Liver (tissue), 9 donors: ENCODE measurements around the gene CLK3. TPM values are rescaled to one million over a fixed set of nuclear protein-coding genes. Genes with fewer than 3 reads are reported as not detected.
"Not testable (repeated sequence)": the region's sequence is repeated elsewhere in the genome, so short reads cannot be mapped to it uniquely, and the experiment has no call there.

Source experiments
- DNase-seq: peaks from one replicate; pipeline ENCODE4 v3.0.0-alpha.2; 2017; ENCODE audit warnings: low spot score
- H3K27ac ChIP-seq, 2 donors: one replicate each; pipeline ENCODE4 v1.7.0; 2013; ENCODE audit warnings: inconsistent platforms in 2 of 2, low read length in 2 of 2, control low read depth in 1 of 2, low read depth in 1 of 2, mild to moderate bottlenecking in 1 of 2
- H3K27me3 ChIP-seq, 4 donors: one replicate each; pipeline versions ENCODE4 v1.6.1 to v1.7.0; 2013; ENCODE audit warnings: low read length in 3 of 4, inconsistent platforms in 1 of 4, mild to moderate bottlenecking in 1 of 4, moderate library complexity in 1 of 4; ENCODE audit not compliant: control insufficient read depth in 4 of 4, insufficient read depth in 4 of 4
- H3K36me3 ChIP-seq, 4 donors: one replicate each; pipeline versions ENCODE4 v1.6.1 to v1.7.0; 2013; ENCODE audit warnings: low read length in 3 of 4, mild to moderate bottlenecking in 3 of 4, low read depth in 1 of 4, moderate library complexity in 1 of 4; ENCODE audit not compliant: control insufficient read depth in 4 of 4, insufficient read depth in 3 of 4
- H3K4me1 ChIP-seq, 4 donors: one replicate each; pipeline versions ENCODE4 v1.6.1 to v1.7.0; 2013; ENCODE audit warnings: low read length in 3 of 4, mild to moderate bottlenecking in 3 of 4, moderate library complexity in 1 of 4; ENCODE audit not compliant: control insufficient read depth in 4 of 4, insufficient read depth in 4 of 4
- H3K4me3 ChIP-seq, 3 donors: one replicate each; pipeline versions ENCODE4 v1.6.1 to v1.7.0; 2013; ENCODE audit warnings: low read length in 3 of 3, control low read depth in 1 of 3, low read depth in 1 of 3, mild to moderate bottlenecking in 1 of 3
- H3K9ac ChIP-seq, 2 donors: one replicate each; pipeline ENCODE4 v1.7.0; 2013; ENCODE audit warnings: low read length in 2 of 2, mild to moderate bottlenecking in 2 of 2, moderate library complexity in 2 of 2, control low read depth in 1 of 2, low read depth in 1 of 2
- H3K9me3 ChIP-seq, 4 donors: one replicate each; pipeline versions ENCODE4 v1.6.1 to v1.7.0; 2013; ENCODE audit warnings: low read length in 3 of 4; ENCODE audit not compliant: control insufficient read depth in 4 of 4
- CTCF ChIP-seq: fragments of 150-350 bp; IDR thresholded peaks from 2 replicates; pipeline ENCODE4 v1.5.1; 2017; ENCODE audit warnings: improper control_type of control experiment, low read depth, low read length; ENCODE audit not compliant: missing input control
- EGR1 ChIP-seq, 2 donors: IDR thresholded peaks; 2 replicates each; pipeline ENCODE4 v1.6.1; 2016 to 2018; ENCODE audit warnings: antibody characterized with exemption in 2 of 2, low read depth in 2 of 2
- FOXA1 ChIP-seq: IDR thresholded peaks from 2 replicates; pipeline ENCODE4 v1.6.1; 2016; ENCODE audit warnings: antibody characterized with exemption
- FOXA2 ChIP-seq: IDR thresholded peaks from 2 replicates; pipeline ENCODE4 v1.6.1; 2016; ENCODE audit warnings: antibody characterized with exemption
- GABPA ChIP-seq, 2 donors: IDR thresholded peaks in 1 of 2; conservative IDR thresholded peaks in 1 of 2; 2 replicates each; pipeline ENCODE4 v1.6.1; 2016; ENCODE audit warnings: antibody characterized with exemption in 2 of 2, mild to moderate bottlenecking in 1 of 2, moderate library complexity in 1 of 2
- HNF4A ChIP-seq, 2 donors: conservative IDR thresholded peaks; 2 replicates each; pipeline ENCODE4 v1.6.1; 2016; ENCODE audit warnings: antibody characterized with exemption in 2 of 2, mild to moderate bottlenecking in 2 of 2
- HNF4G ChIP-seq: IDR thresholded peaks from 2 replicates; pipeline ENCODE4 v1.6.1; 2016; ENCODE audit warnings: antibody characterized with exemption
- JUND ChIP-seq, 2 donors: IDR thresholded peaks; 2 replicates each; pipeline ENCODE4 v1.6.1; 2016; ENCODE audit warnings: antibody characterized with exemption in 2 of 2
- NR2F2 ChIP-seq: IDR thresholded peaks from 2 replicates; pipeline ENCODE4 v1.6.1; 2016; ENCODE audit warnings: antibody characterized with exemption
- RAD21 ChIP-seq, 2 donors: IDR thresholded peaks; 2 replicates each; pipeline ENCODE4 v1.6.1; 2016; ENCODE audit warnings: antibody characterized with exemption in 2 of 2, mild to moderate bottlenecking in 2 of 2
- RXRA ChIP-seq, 2 donors: IDR thresholded peaks; 2 replicates each; pipeline ENCODE4 v1.6.1; 2017 to 2018; ENCODE audit warnings: antibody characterized with exemption in 2 of 2, mild to moderate bottlenecking in 1 of 2
- SP1 ChIP-seq: IDR thresholded peaks from 2 replicates; pipeline ENCODE4 v1.6.1; 2018; ENCODE audit warnings: antibody characterized with exemption, mild to moderate bottlenecking
- TAF1 ChIP-seq: conservative IDR thresholded peaks from 2 replicates; pipeline ENCODE4 v1.6.1; 2016; ENCODE audit warnings: antibody characterized with exemption, mild to moderate bottlenecking
- WGBS: extraction: QIAGEN DNeasy Blood & Tissue Kit; methylation state at CpG from one replicate; pipeline ENCODE4 v1.1.7; 2013; 5-methylcytosine and 5-hydroxymethylcytosine counted together
- polyA plus RNA-seq, 2 donors: library from polyadenylated mRNA; stranded (reverse) in 1 of 2; unstranded in 1 of 2; fragments of 200-250 nt in 1 of 2; fragments of >200 nt in 1 of 2; fragmentation: Nextera tagmentation in 1 of 2; extraction: Ambion mirVana in 1 of 2; gene quantifications; one replicate each; pipeline versions ENCODE4 v1.2.1 to v1.2.3, GENCODE V29; 2013 to 2015
- total RNA-seq, 2 donors: library from RNA; depleted of rRNA; stranded (reverse); fragments of >200 nt; gene quantifications; one replicate each; pipeline ENCODE4 v1.2.3, GENCODE V29; 2014
- TF ChIP-seq, protein P1 (sequence below): IDR thresholded peaks from 2 replicates; pipeline ENCODE4 v1.6.1; 2016; ENCODE audit warnings: antibody characterized with exemption
- TF ChIP-seq, protein P2 (sequence below): IDR thresholded peaks from 2 replicates; pipeline ENCODE4 v1.6.1; 2016; ENCODE audit warnings: antibody characterized with exemption, mild to moderate bottlenecking
- TF ChIP-seq, protein P3 (sequence below): IDR thresholded peaks from 2 replicates; pipeline ENCODE4 v1.6.1; 2016; ENCODE audit warnings: antibody characterized with exemption
- TF ChIP-seq, protein P4 (sequence below): IDR thresholded peaks from 2 replicates; pipeline ENCODE4 v1.6.1; 2016; ENCODE audit warnings: antibody characterized with exemption
- donor health status: healthy.
- donor health status: healthy.
- donor health status: healthy.
- donor health status: healthy.
- donor health status: healthy.

Gene CLK3
- total and polyA plus RNA-seq, 4 donors = 20.1 to 66.8 (median 28.4) TPM

- 97% methylated on average over 5 of the region's 5 CpGs for WGBS
- H3K36me3 ChIP-seq = peaks cover 0 to 18% (median 13%) of the 10 kb centered on the region in 4 donors
Measured at GRCh38 chr15:74595271-74595670, 20.4 kb upstream of the CLK3 start.

DNA sequence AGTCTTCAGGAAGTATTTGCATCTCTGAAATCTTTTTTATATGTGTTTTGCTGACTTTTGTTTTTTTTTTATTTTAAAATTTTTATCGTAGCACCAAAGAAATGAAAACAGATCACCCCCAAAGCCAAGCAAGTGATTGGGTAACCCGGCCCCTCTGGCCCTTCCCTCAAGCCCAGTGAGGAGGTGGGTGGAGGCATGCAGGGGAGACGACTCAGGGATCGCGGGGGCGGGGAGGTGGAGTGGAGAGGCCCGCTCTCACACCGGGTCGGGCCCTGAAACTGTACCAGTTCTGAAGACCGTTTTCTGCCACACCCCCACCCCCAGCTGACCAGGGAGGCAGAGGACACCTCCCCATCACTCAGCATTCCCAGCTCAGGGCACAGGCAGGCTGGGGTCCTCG lies 18.9 kb upstream of the CLK3 start:
- H3K9me3 ChIP-seq, DNase-seq, H3K4me3 ChIP-seq, H3K27ac ChIP-seq, H3K27me3 ChIP-seq, H3K9ac ChIP-seq: not testable (repeated sequence)
- WGBS = 83% methylated on average over 10 of the region's 11 CpGs
- Histone ChIP-seq H3K36me3 (peaks cover 0 to 12% (median 8%) of the 10 kb centered on the region in 4 donors), H3K4me1 (peaks cover 0 to 20% (median 11%) of the 10 kb centered on the region in 4 donors)

More at GRCh38 chr15:74595271-74595670, 20.4 kb upstream of the CLK3 start:
- DNase-seq = no peak
- H3K27ac ChIP-seq = no peak overlapping the region
- H3K4me3 ChIP-seq = no peak overlapping the region
- TF ChIP-seq HNF4G (no peak), HNF4A (conservative IDR thresholded peaks at IDR 0.05) (no peak), SP1 (no peak), RXRA (IDR thresholded peaks at IDR 0.05) (no peak), TAF1 (no peak), CTCF (no peak), EGR1 (IDR thresholded peaks at IDR 0.05; ENCODE audit: low read depth in 2 of 2) (no peak), FOXA1 (no peak), NR2F2 (no peak), GABPA (IDR thresholded peaks at IDR 0.05 in 1 of 2, conservative IDR thresholded peaks at IDR 0.05 in 1 of 2) (no peak), JUND (IDR thresholded peaks at IDR 0.05) (no peak), FOXA2 (no peak), RAD21 (IDR thresholded peaks at IDR 0.05) (no peak)
- TF ChIP-seq, protein P1, sequence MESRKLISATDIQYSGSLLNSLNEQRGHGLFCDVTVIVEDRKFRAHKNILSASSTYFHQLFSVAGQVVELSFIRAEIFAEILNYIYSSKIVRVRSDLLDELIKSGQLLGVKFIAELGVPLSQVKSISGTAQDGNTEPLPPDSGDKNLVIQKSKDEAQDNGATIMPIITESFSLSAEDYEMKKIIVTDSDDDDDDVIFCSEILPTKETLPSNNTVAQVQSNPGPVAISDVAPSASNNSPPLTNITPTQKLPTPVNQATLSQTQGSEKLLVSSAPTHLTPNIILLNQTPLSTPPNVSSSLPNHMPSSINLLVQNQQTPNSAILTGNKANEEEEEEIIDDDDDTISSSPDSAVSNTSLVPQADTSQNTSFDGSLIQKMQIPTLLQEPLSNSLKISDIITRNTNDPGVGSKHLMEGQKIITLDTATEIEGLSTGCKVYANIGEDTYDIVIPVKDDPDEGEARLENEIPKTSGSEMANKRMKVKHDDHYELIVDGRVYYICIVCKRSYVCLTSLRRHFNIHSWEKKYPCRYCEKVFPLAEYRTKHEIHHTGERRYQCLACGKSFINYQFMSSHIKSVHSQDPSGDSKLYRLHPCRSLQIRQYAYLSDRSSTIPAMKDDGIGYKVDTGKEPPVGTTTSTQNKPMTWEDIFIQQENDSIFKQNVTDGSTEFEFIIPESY = no peak
- TF ChIP-seq, protein P2, sequence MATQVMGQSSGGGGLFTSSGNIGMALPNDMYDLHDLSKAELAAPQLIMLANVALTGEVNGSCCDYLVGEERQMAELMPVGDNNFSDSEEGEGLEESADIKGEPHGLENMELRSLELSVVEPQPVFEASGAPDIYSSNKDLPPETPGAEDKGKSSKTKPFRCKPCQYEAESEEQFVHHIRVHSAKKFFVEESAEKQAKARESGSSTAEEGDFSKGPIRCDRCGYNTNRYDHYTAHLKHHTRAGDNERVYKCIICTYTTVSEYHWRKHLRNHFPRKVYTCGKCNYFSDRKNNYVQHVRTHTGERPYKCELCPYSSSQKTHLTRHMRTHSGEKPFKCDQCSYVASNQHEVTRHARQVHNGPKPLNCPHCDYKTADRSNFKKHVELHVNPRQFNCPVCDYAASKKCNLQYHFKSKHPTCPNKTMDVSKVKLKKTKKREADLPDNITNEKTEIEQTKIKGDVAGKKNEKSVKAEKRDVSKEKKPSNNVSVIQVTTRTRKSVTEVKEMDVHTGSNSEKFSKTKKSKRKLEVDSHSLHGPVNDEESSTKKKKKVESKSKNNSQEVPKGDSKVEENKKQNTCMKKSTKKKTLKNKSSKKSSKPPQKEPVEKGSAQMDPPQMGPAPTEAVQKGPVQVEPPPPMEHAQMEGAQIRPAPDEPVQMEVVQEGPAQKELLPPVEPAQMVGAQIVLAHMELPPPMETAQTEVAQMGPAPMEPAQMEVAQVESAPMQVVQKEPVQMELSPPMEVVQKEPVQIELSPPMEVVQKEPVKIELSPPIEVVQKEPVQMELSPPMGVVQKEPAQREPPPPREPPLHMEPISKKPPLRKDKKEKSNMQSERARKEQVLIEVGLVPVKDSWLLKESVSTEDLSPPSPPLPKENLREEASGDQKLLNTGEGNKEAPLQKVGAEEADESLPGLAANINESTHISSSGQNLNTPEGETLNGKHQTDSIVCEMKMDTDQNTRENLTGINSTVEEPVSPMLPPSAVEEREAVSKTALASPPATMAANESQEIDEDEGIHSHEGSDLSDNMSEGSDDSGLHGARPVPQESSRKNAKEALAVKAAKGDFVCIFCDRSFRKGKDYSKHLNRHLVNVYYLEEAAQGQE = no peak
- TF ChIP-seq, protein P3, sequence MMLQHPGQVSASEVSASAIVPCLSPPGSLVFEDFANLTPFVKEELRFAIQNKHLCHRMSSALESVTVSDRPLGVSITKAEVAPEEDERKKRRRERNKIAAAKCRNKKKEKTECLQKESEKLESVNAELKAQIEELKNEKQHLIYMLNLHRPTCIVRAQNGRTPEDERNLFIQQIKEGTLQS = no peak
- TF ChIP-seq, protein P4, sequence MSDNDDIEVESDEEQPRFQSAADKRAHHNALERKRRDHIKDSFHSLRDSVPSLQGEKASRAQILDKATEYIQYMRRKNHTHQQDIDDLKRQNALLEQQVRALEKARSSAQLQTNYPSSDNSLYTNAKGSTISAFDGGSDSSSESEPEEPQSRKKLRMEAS = no peak
- no peak overlapping the region for H3K9ac ChIP-seq
- H3K9me3 ChIP-seq = no peaks in the 10 kb centered on the region
- H3K4me1 ChIP-seq = peaks cover 0 to 20% (median 11%) of the 10 kb centered on the region in 4 donors
- no peaks in the 10 kb centered on the region for H3K27me3 ChIP-seq

GRCh38 chr15:74597146-74597705 lies 18.4 kb upstream of the CLK3 start:
- peaks cover 0 to 20% (median 11%) of the 10 kb centered on the region in 4 donors for H3K4me1 ChIP-seq
- not testable (repeated sequence) for H3K9ac ChIP-seq, H3K4me3 ChIP-seq, H3K9me3 ChIP-seq, H3K27ac ChIP-seq, H3K36me3 ChIP-seq, DNase-seq, H3K27me3 ChIP-seq
- 93% methylated on average over 15 of the region's 16 CpGs for WGBS
